ENCODE data around the gene SERINC5.

DNA sequence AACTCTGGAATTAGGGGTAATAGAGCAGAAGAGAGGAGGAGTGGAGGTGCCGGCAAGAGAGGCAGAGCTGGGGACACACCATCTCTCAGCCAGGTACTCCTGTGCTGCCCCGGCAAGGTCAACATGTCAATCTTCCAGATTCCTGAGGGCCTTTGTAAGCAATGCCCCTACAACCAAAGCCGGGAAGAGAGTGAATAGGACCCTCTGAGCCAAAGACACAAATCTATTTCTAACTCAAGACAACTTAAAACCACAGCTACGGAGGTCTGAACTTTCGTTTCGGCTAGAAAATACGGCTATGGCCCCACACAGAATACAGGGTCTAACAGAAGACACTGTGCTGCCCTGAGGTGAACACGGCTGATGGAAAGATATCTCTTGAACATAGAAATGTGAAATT, 66.6 kb downstream of the SERINC5 start:
- TF ChIP-seq POLR2AphosphoS5 (IDR thresholded peaks at IDR 0.05; ENCODE audit: low read depth), result no peak
- TF ChIP-seq, protein P1, sequence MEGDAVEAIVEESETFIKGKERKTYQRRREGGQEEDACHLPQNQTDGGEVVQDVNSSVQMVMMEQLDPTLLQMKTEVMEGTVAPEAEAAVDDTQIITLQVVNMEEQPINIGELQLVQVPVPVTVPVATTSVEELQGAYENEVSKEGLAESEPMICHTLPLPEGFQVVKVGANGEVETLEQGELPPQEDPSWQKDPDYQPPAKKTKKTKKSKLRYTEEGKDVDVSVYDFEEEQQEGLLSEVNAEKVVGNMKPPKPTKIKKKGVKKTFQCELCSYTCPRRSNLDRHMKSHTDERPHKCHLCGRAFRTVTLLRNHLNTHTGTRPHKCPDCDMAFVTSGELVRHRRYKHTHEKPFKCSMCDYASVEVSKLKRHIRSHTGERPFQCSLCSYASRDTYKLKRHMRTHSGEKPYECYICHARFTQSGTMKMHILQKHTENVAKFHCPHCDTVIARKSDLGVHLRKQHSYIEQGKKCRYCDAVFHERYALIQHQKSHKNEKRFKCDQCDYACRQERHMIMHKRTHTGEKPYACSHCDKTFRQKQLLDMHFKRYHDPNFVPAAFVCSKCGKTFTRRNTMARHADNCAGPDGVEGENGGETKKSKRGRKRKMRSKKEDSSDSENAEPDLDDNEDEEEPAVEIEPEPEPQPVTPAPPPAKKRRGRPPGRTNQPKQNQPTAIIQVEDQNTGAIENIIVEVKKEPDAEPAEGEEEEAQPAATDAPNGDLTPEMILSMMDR (IDR thresholded peaks at IDR 0.05; ENCODE audit: insufficient read depth, low read length), result no peak
- TF ChIP-seq, protein P2, sequence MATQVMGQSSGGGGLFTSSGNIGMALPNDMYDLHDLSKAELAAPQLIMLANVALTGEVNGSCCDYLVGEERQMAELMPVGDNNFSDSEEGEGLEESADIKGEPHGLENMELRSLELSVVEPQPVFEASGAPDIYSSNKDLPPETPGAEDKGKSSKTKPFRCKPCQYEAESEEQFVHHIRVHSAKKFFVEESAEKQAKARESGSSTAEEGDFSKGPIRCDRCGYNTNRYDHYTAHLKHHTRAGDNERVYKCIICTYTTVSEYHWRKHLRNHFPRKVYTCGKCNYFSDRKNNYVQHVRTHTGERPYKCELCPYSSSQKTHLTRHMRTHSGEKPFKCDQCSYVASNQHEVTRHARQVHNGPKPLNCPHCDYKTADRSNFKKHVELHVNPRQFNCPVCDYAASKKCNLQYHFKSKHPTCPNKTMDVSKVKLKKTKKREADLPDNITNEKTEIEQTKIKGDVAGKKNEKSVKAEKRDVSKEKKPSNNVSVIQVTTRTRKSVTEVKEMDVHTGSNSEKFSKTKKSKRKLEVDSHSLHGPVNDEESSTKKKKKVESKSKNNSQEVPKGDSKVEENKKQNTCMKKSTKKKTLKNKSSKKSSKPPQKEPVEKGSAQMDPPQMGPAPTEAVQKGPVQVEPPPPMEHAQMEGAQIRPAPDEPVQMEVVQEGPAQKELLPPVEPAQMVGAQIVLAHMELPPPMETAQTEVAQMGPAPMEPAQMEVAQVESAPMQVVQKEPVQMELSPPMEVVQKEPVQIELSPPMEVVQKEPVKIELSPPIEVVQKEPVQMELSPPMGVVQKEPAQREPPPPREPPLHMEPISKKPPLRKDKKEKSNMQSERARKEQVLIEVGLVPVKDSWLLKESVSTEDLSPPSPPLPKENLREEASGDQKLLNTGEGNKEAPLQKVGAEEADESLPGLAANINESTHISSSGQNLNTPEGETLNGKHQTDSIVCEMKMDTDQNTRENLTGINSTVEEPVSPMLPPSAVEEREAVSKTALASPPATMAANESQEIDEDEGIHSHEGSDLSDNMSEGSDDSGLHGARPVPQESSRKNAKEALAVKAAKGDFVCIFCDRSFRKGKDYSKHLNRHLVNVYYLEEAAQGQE (IDR thresholded peaks at IDR 0.05; ENCODE audit: insufficient replicate concordance, low read depth), result no peak
- TF ChIP-seq SPI1 (IDR thresholded peaks at IDR 0.05; ENCODE audit: borderline replicate concordance, low read depth), result no peak
